A673 (cell line): ENCODE measurements around the gene PATJ.

Source experiments
- CTCF ChIP-seq: fragments of 300-800, 200-600 bp; sonication (generic); conservative IDR thresholded peaks from 2 replicates; pipeline ENCODE4 v1.5.1; 2017; ENCODE audit warnings: low read depth, mild to moderate bottlenecking, antibody characterized with exemption, low read length, moderate library complexity, mixed read lengths
- EZH2 ChIP-seq: fragments of 200-600 bp; sonication (generic); IDR thresholded peaks from 2 replicates; pipeline ENCODE4 v1.6.1; 2017; ENCODE audit warnings: borderline replicate concordance, low read depth, mild to moderate bottlenecking, mixed read lengths, antibody characterized with exemption, low read length; ENCODE audit not compliant: poor library complexity, severe bottlenecking

- no peak for TF ChIP-seq CTCF
- TF ChIP-seq EZH2: no peak
Measured at GRCh38 chr1:62090016-62090415, 347.7 kb downstream of the PATJ start.
